WTC11 (cell line): Measurements from ENCODE around the gene ZNF598. TPM values are rescaled to one million over a fixed set of nuclear protein-coding genes. Genes with fewer than 3 reads are reported as not detected.

Experiments used
- ATAC-seq: fragments of 200-7000 bp; cut with Tn5 transposase; 2 replicates; pipeline ENCODE4 v1.10.0; 2021; ENCODE audit warnings: mild to moderate bottlenecking, moderate library complexity
- CTCF ChIA-PET: fragments of 300-600 bp; sonication (Branson Sonifier 250); formaldehyde crosslinking; loops from one replicate; lab custom pipeline; 2021; ENCODE audit warnings: antibody characterized with exemption; lab: Charles Lee
- POLR2A ChIA-PET: fragments of 350-600 bp; sonication (Branson Sonifier 250); formaldehyde crosslinking; loops from one replicate; lab custom pipeline; 2021; ENCODE audit warnings: antibody characterized with exemption; lab: Charles Lee
- DNase-seq: peaks from one replicate; pipeline ENCODE4 v3.0.0; 2021; ENCODE audit warnings: low spot score
- H3K27ac Mint-ChIP-seq: 2 replicates; pipeline ENCODE4 v1.8.0; 2021; ENCODE audit warnings: mixed read lengths
- H3K27me3 Mint-ChIP-seq: 2 replicates; pipeline ENCODE4 v1.8.0; 2021; ENCODE audit warnings: low read depth, mild to moderate bottlenecking, moderate library complexity, mixed read lengths
- H3K36me3 Mint-ChIP-seq: 2 replicates; pipeline ENCODE4 v1.8.0; 2021; ENCODE audit warnings: mixed read lengths
- H3K4me1 Mint-ChIP-seq: 2 replicates; pipeline ENCODE4 v1.8.0; 2022; ENCODE audit warnings: mixed read lengths
- H3K4me3 Mint-ChIP-seq: 2 replicates; pipeline ENCODE4 v1.8.0; 2021; ENCODE audit warnings: mild to moderate bottlenecking, moderate library complexity, mixed read lengths
- H3K9me3 Mint-ChIP-seq: 2 replicates; pipeline ENCODE4 v1.8.0; 2021; ENCODE audit warnings: mixed read lengths
- ARID4B ChIP-seq: sonication (generic); formaldehyde crosslinking; IDR thresholded peaks from 2 replicates; pipeline ENCODE4 v1.8.0; 2023; ENCODE audit warnings: missing genetic modification reagents, mild to moderate bottlenecking, borderline replicate concordance
- CREM ChIP-seq: sonication (generic); formaldehyde crosslinking; IDR thresholded peaks from 2 replicates; pipeline ENCODE4 v1.8.1; 2022; ENCODE audit warnings: mild to moderate bottlenecking, missing genetic modification reagents, moderate library complexity
- E2F5 ChIP-seq: sonication (generic); formaldehyde crosslinking; IDR thresholded peaks from 2 replicates; pipeline ENCODE4 v1.8.1; 2022; ENCODE audit warnings: mild to moderate bottlenecking, moderate library complexity, missing genetic modification reagents
- ETV6 ChIP-seq: sonication (generic); formaldehyde crosslinking; IDR thresholded peaks from 2 replicates; pipeline ENCODE4 v1.8.1; 2022; ENCODE audit warnings: mild to moderate bottlenecking, missing genetic modification reagents
- FOXJ3 ChIP-seq: sonication (generic); formaldehyde crosslinking; IDR thresholded peaks from 2 replicates; pipeline ENCODE4 v1.9.0; 2021; ENCODE audit warnings: missing genetic modification reagents, mild to moderate bottlenecking, borderline replicate concordance
- FOXK1 ChIP-seq: sonication (generic); formaldehyde crosslinking; IDR thresholded peaks from 2 replicates; pipeline ENCODE4 v1.8.0; 2022; ENCODE audit warnings: mild to moderate bottlenecking, moderate library complexity, missing genetic modification reagents
- FOXP1 ChIP-seq: sonication (generic); formaldehyde crosslinking; IDR thresholded peaks from 2 replicates; pipeline ENCODE4 v1.8.0; 2022; ENCODE audit warnings: missing genetic modification reagents, mild to moderate bottlenecking, moderate library complexity, borderline replicate concordance
- HMGXB4 ChIP-seq: sonication (generic); formaldehyde crosslinking; IDR thresholded peaks from 2 replicates; pipeline ENCODE4 v1.8.1; 2023; ENCODE audit warnings: mild to moderate bottlenecking, moderate library complexity, missing genetic modification reagents
- MAX ChIP-seq: sonication (generic); formaldehyde crosslinking; IDR thresholded peaks from 2 replicates; pipeline ENCODE4 v1.8.0; 2022; ENCODE audit warnings: mild to moderate bottlenecking, missing genetic modification reagents
- NR3C1 ChIP-seq: sonication (generic); formaldehyde crosslinking; conservative IDR thresholded peaks from 2 replicates; pipeline ENCODE4 v1.8.1; 2023; ENCODE audit warnings: low read depth, mild to moderate bottlenecking, missing genetic modification reagents
- SP1 ChIP-seq: sonication (generic); formaldehyde crosslinking; conservative IDR thresholded peaks from 2 replicates; pipeline ENCODE4 v1.8.1; 2022; ENCODE audit warnings: missing genetic modification reagents
- STAT6 ChIP-seq: sonication (generic); formaldehyde crosslinking; conservative IDR thresholded peaks from 2 replicates; pipeline ENCODE4 v1.8.1; 2023; ENCODE audit warnings: mild to moderate bottlenecking, low read depth, missing genetic modification reagents, moderate library complexity
- USF1 ChIP-seq: sonication (generic); formaldehyde crosslinking; IDR thresholded peaks from 2 replicates; pipeline ENCODE4 v1.8.0; 2022; ENCODE audit warnings: mild to moderate bottlenecking, missing genetic modification reagents
- USF2 ChIP-seq: sonication (generic); formaldehyde crosslinking; IDR thresholded peaks from 2 replicates; pipeline ENCODE4 v1.8.1; 2023; ENCODE audit warnings: mild to moderate bottlenecking, missing genetic modification reagents, moderate library complexity
- ZNF232 ChIP-seq: sonication (generic); formaldehyde crosslinking; IDR thresholded peaks from 2 replicates; pipeline ENCODE4 v1.8.0; 2022; ENCODE audit warnings: mild to moderate bottlenecking, missing genetic modification reagents
- ZNF317 ChIP-seq: sonication (generic); formaldehyde crosslinking; IDR thresholded peaks from 2 replicates; pipeline ENCODE4 v1.8.1; 2023; ENCODE audit warnings: low read depth, mild to moderate bottlenecking, moderate library complexity, missing genetic modification reagents, borderline replicate concordance
- ZNF416 ChIP-seq: fragments of 250-450 bp; sonication (Bioruptor Pico); IDR thresholded peaks from 2 replicates; pipeline ENCODE4 v1.9.0; 2021; ENCODE audit warnings: mild to moderate bottlenecking, inconsistent platforms
- ZNF423 ChIP-seq: fragments of 250-450 bp; sonication (Bioruptor Pico); IDR thresholded peaks from 2 replicates; pipeline ENCODE4 v2.1.2; 2022; ENCODE audit warnings: mild to moderate bottlenecking, moderate library complexity
- total RNA-seq: library from RNA; stranded (reverse); gene quantifications from 3 replicates; pipeline ENCODE4 v1.2.3, GENCODE V29; 2021

The ZNF598 gene
- total RNA-seq, 1 experiment from 2014 or later, result 66.4 TPM

GRCh38 chr16:2004795-2005517 is 4.7 kb downstream of the ZNF598 start (continued):
- no peak for TF ChIP-seq FOXJ3 (CRISPR knock-in tag)

- POLR2A ChIA-PET, result interaction anchor here (0.6 to 3.0 kb wide), 6 partner anchors 12 to 147 kb away, joined by 3 to 13 read pairs (median 5); partner anchors contain the start of genes NTHL1, RPS2 and TSC2
- CTCF ChIA-PET, result interaction anchor here (0.6 to 3.9 kb wide), 68 partner anchors 11 to 949 kb away, joined by 3 to 82 read pairs (median 6); partner anchors contain the start of genes CASKIN1, CEMP1, GFER and MSRB1
- H3K27me3 Mint-ChIP-seq, result no peaks in the 10 kb centered on the region
- H3K4me3 Mint-ChIP-seq, result peak overlapping the region; percentile 27; the same call in 1 of the 2 replicates
- H3K9me3 Mint-ChIP-seq, result no peaks in the 10 kb centered on the region
- H3K4me1 Mint-ChIP-seq, result peaks cover 35% of the 10 kb centered on the region
- DNase-seq, result peak; percentile 99
- no peak overlapping the region for H3K27ac Mint-ChIP-seq
- ATAC-seq, result peak; percentile 94
- peaks cover 19% of the 10 kb centered on the region for H3K36me3 Mint-ChIP-seq
- TF ChIP-seq USF2 (peak; percentile 74), ZNF423 (no peak), MAX (CRISPR knock-in tag) (peak; percentile 79; the same call in 1 of the 2 replicates), STAT6 (CRISPR knock-in tag) (no peak), FOXP1 (CRISPR knock-in tag) (no peak; the same call in 1 of the 2 replicates), E2F5 (CRISPR knock-in tag) (0 out of 2 replicates have a peak, but pooled peaks have one; percentile 15), HMGXB4 (peak; percentile 49; the same call in 1 of the 2 replicates), ARID4B (CRISPR knock-in tag) (no peak), USF1 (CRISPR knock-in tag) (peak; percentile 78), NR3C1 (no peak), FOXK1 (CRISPR knock-in tag) (0 out of 2 replicates have a peak, but pooled peaks have one; percentile 32), SP1 (CRISPR knock-in tag) (peak; percentile 82), ETV6 (CRISPR knock-in tag) (peak; percentile 85; the same call in 1 of the 2 replicates), CREM (0 out of 2 replicates have a peak, but pooled peaks have one; percentile 54), ZNF232 (CRISPR knock-in tag) (no peak), ZNF317 (0 out of 2 replicates have a peak, but pooled peaks have one; percentile 13), ZNF416 (CRISPR knock-in tag) (no peak)
These were observed 5.6 kb downstream of the ZNF598 start for GRCh38 chr16:2003827-2004641.
